Fibroblast of villous mesenchyme (primary cell): ENCODE data around the gene RABGGTA. TPM values are rescaled to one million over a fixed set of nuclear protein-coding genes. Genes with fewer than 3 reads are reported as not detected.
"Not testable (repeated sequence)": the region's sequence is repeated elsewhere in the genome, so short reads cannot be mapped to it uniquely, and the experiment has no call there.

Experiments
- DNase-seq: peaks from one replicate; pipeline ENCODE4 v3.0.0-alpha.2; 2010; ENCODE audit warnings: low read depth
- H3K4me3 ChIP-seq: 2 replicates; pipeline ENCODE4 v1.5.1; 2011; ENCODE audit warnings: low read depth, mild to moderate bottlenecking, low read length
- CTCF ChIP-seq: IDR thresholded peaks from 2 replicates; pipeline ENCODE4 v1.5.1; 2012; ENCODE audit warnings: low read depth, mild to moderate bottlenecking, low read length; ENCODE audit not compliant: insufficient read depth
- total RNA-seq: library from RNA; depleted of rRNA; stranded (reverse); fragments of >200 nt; gene quantifications from 2 replicates; pipeline ENCODE4 v1.2.3, GENCODE V29; 2012

RABGGTA gene
- total RNA-seq, 1 donor: 28.1 TPM

GRCh38 chr14:24250354-24250753 lies 21.0 kb downstream of the RABGGTA start:
- DNase-seq: no peak
- no peak for TF ChIP-seq CTCF

GRCh38 chr14:24249230-24250021 lies 22.0 kb downstream of the RABGGTA start:
- no peak for DNase-seq
- no peak overlapping the region for H3K4me3 ChIP-seq
- TF ChIP-seq CTCF: no peak

More at GRCh38 chr14:24250354-24250753, 21.0 kb downstream of the RABGGTA start:
- no peak overlapping the region for H3K4me3 ChIP-seq

- no peak for TF ChIP-seq CTCF
- no peak for DNase-seq
- H3K4me3 ChIP-seq: no peak overlapping the region
These were observed 24.0 kb downstream of the RABGGTA start for GRCh38 chr14:24247422-24247821.

GRCh38 chr14:24246765-24247212 lies 24.6 kb downstream of the RABGGTA start:
- TF ChIP-seq CTCF: no peak
- no peak overlapping the region for H3K4me3 ChIP-seq
- peak; percentile 50 for DNase-seq

- DNase-seq, H3K4me3 ChIP-seq: not testable (repeated sequence)
These were observed 26.0 kb downstream of the RABGGTA start for GRCh38 chr14:24245350-24245749.

- peak overlapping the region; percentile 65 for H3K4me3 ChIP-seq
- TF ChIP-seq CTCF: no peak
- DNase-seq: no peak
These were observed 28.0 kb downstream of the RABGGTA start for GRCh38 chr14:24243336-24243836.

GRCh38 chr14:24241829-24242443 lies 29.5 kb downstream of the RABGGTA start:
- peak overlapping the region; percentile 65 for H3K4me3 ChIP-seq
- peak; percentile 93 for DNase-seq
- peak; percentile 69 for TF ChIP-seq CTCF
